Esophagus squamous epithelium (tissue), 4 donors: ENCODE data around the gene TMEM163.

Experiments
- POLR2A ChIP-seq, 4 donors: fragments of 450-650 bp; IDR thresholded peaks; one replicate each; pipeline ENCODE4 v1.6.1; 2017; ENCODE audit warnings: antibody characterized with exemption in 4 of 4, mild to moderate bottlenecking in 4 of 4, moderate library complexity in 3 of 4
- TF ChIP-seq, protein P1 (sequence below), 6 experiments: fragments of 450-650 bp in 4 of 6; fragments of 200-600 bp in 2 of 6; sonication (generic) in 2 of 6; IDR thresholded peaks; one replicate each; pipeline ENCODE4 v1.5.1; 2016 to 2019; ENCODE audit warnings: antibody characterized with exemption in 6 of 6, mild to moderate bottlenecking in 4 of 6, moderate library complexity in 4 of 6

DNA sequence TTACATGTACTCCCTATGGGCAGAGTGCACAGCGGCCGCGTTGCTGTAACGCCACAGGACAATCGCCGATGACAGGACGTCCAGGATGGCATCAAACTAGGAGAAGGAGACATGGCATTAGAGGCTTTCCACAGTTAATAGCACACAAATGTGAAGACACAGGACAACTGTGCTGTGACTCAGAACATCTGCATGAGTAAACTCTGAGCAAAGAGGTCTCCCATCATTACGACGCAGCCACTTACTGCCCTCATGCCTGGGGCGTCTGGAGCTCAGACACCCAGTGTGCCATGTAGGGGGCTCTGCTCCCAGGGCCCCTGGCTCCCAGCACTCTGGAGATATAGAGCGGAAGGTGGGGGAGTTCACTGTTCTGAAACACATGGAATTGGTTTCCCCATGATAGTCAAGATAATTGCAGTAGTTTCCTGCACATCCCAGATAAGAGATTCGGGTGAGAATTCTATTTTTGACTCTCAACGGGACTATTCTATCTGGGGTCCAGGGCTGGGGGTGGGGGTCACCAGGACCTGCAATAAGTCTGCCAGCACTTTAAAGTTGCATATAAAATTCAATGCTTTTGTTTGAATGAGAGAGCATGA lies 168.1 kb downstream of the TMEM163 start:
- TF ChIP-seq, protein P1, sequence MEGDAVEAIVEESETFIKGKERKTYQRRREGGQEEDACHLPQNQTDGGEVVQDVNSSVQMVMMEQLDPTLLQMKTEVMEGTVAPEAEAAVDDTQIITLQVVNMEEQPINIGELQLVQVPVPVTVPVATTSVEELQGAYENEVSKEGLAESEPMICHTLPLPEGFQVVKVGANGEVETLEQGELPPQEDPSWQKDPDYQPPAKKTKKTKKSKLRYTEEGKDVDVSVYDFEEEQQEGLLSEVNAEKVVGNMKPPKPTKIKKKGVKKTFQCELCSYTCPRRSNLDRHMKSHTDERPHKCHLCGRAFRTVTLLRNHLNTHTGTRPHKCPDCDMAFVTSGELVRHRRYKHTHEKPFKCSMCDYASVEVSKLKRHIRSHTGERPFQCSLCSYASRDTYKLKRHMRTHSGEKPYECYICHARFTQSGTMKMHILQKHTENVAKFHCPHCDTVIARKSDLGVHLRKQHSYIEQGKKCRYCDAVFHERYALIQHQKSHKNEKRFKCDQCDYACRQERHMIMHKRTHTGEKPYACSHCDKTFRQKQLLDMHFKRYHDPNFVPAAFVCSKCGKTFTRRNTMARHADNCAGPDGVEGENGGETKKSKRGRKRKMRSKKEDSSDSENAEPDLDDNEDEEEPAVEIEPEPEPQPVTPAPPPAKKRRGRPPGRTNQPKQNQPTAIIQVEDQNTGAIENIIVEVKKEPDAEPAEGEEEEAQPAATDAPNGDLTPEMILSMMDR (IDR thresholded peaks at IDR 0.05) = no peak
- TF ChIP-seq POLR2A (IDR thresholded peaks at IDR 0.05) = no peak
